Neural cell (in vitro differentiated cells): Measurements from ENCODE around the gene IQCH.

Experiments
- EZH2 ChIP-seq: fragments of 200-600, 300-800 bp; shearing (Covaris generic), sonication (generic); IDR thresholded peaks from 2 replicates; pipeline ENCODE4 v1.6.1; 2014; ENCODE audit warnings: antibody characterized with exemption, low read length, borderline replicate concordance, mild to moderate bottlenecking; ENCODE audit not compliant: insufficient read depth, poor library complexity, severe bottlenecking
- MXI1 ChIP-seq: fragments of 450-650 bp; conservative IDR thresholded peaks from 2 replicates; pipeline ENCODE4 v1.6.1; 2014; ENCODE audit warnings: antibody characterized with exemption, mild to moderate bottlenecking; ENCODE audit not compliant: poor library complexity, severe bottlenecking
- RAD21 ChIP-seq: fragments of 450-650 bp; conservative IDR thresholded peaks from 2 replicates; pipeline ENCODE4 v1.6.1; 2014; ENCODE audit warnings: antibody characterized with exemption, mild to moderate bottlenecking, moderate library complexity

- TF ChIP-seq EZH2 (no peak), RAD21 (no peak), MXI1 (no peak)
These were observed 106.5 kb downstream of the IQCH start for GRCh38 chr15:67361100-67361499.
